Stimulated activated CD4-positive, alpha-beta T cell treated with anti-CD3 and anti-CD28 coated beads, TNF-alpha, amount 100 ng/mL, for 4 hours (primary cell): ENCODE measurements around the gene RNF181.
"Not testable (repeated sequence)": the region's sequence is repeated elsewhere in the genome, so short reads cannot be mapped to it uniquely, and the experiment has no call there.

ENCODE experiments used
- DNase-seq, 3 experiments: peaks; one replicate each; pipeline ENCODE4 v3.0.0-alpha.2; 2020; ENCODE audit warnings: low read depth in 3 of 3

RNF181 gene

GRCh38 chr2:85614757-85615156, 19.2 kb downstream of the RNF181 start:
- DNase-seq = not testable (repeated sequence)

- no peak for DNase-seq
These were observed 19.8 kb downstream of the RNF181 start for GRCh38 chr2:85615413-85615728.

GRCh38 chr2:85617723-85618122, 22.2 kb downstream of the RNF181 start:
- not testable (repeated sequence) for DNase-seq

- DNase-seq = no peak
These were observed 24.1 kb downstream of the RNF181 start for GRCh38 chr2:85619617-85620016.

GRCh38 chr2:85621338-85621737, 25.8 kb downstream of the RNF181 start:
- no peak for DNase-seq

- no peak for DNase-seq
These were observed 28.4 kb downstream of the RNF181 start for GRCh38 chr2:85623991-85624390.

GRCh38 chr2:85628658-85629057, 33.1 kb downstream of the RNF181 start:
- no peak for DNase-seq

- DNase-seq = no peak
These were observed 35.8 kb downstream of the RNF181 start for GRCh38 chr2:85631316-85631715.

GRCh38 chr2:85635011-85635410, 39.5 kb downstream of the RNF181 start:
- no peak for DNase-seq

- DNase-seq = no peak
These were observed 40.1 kb downstream of the RNF181 start for GRCh38 chr2:85635636-85636035.

- no peak for DNase-seq
These were observed 47.2 kb downstream of the RNF181 start for GRCh38 chr2:85642725-85643124.

GRCh38 chr2:85644909-85645308, 49.4 kb downstream of the RNF181 start:
- no peak for DNase-seq

- DNase-seq = no peak
These were observed 50.6 kb downstream of the RNF181 start for GRCh38 chr2:85646166-85646565.
